GM12878 (cell line): Measurements from ENCODE around the gene SPHKAP. TPM values are rescaled to one million over a fixed set of nuclear protein-coding genes. Genes with fewer than 3 reads are reported as not detected.

Source experiments
- ATAC-seq: fragments of 200-7000 bp; cut with Tn5 transposase; 3 replicates; pipeline ENCODE4 v1.9.1; 2020; ENCODE audit warnings: mild to moderate bottlenecking, moderate library complexity
- BruUV-seq: library from RNA; stranded (reverse); fragments of 400-500 nt; replicated peaks from 2 replicates; lab custom pipeline; 2021; lab: Mats Ljungman, UMichigan
- CTCF ChIA-PET: fragments of 300-600 bp; sonication (Branson Sonifier 250); formaldehyde crosslinking; extraction: SDS; loops from one replicate; lab custom pipeline; 2021; ENCODE audit warnings: inconsistent platforms; lab: Yijun Ruan, JAX
- POLR2A ChIA-PET: fragments of 350-600 bp; formaldehyde crosslinking; extraction: SDS; loops from one replicate; lab custom pipeline; 2021; ENCODE audit warnings: inconsistent platforms; lab: Charles Lee
- RAD21 ChIA-PET: fragments of 300-600 bp; sonication (Branson Sonifier 250); formaldehyde crosslinking; loops from one replicate; lab custom pipeline; 2023; ENCODE audit warnings: antibody characterized with exemption; ENCODE audit not compliant: unreplicated experiment; lab: Charles Lee
- SMC1A ChIA-PET: fragments of 300-600 bp; sonication (Branson Sonifier 250); formaldehyde crosslinking; loops from one replicate; lab custom pipeline; 2023; ENCODE audit not compliant: unreplicated experiment, uncharacterized antibody; lab: Charles Lee
- DNase-seq: peaks from one replicate; pipeline ENCODE4 v3.0.0-alpha.2; 2011; ENCODE audit warnings: low read depth, low spot score
- FAIRE-seq: peaks from 3 replicates; lab custom pipeline; 2011; peaks lifted over from hg19 to GRCh38; lab: Jason Lieb, UNC
- H2AFZ ChIP-seq: 2 replicates; pipeline ENCODE4 v1.6.0; 2011; ENCODE audit warnings: low read depth, low read length, control low read depth; ENCODE audit not compliant: control insufficient read depth
- H3K27ac ChIP-seq: 2 replicates; pipeline ENCODE4 v1.5.1; 2011; ENCODE audit warnings: control low read depth; ENCODE audit not compliant: control insufficient read depth, insufficient read depth
- H3K27me3 ChIP-seq, 2 experiments: replicated peaks in 1 of 2; 2 replicates each; pipeline versions ENCODE4 v1.6.0 to v1.6.1; 2011; ENCODE audit warnings: low read length in 1 of 2; ENCODE audit not compliant: control insufficient read depth in 2 of 2, insufficient read depth in 2 of 2
- H3K36me3 ChIP-seq, 2 experiments: 2 replicates each; pipeline ENCODE4 v1.5.1; 2011; ENCODE audit warnings: low read length in 1 of 2; ENCODE audit not compliant: control insufficient read depth in 2 of 2, insufficient read depth in 2 of 2
- H3K4me1 ChIP-seq: 2 replicates; pipeline ENCODE4 v1.6.1; 2011; ENCODE audit warnings: mild to moderate bottlenecking, low read length, moderate library complexity, mixed read lengths; ENCODE audit not compliant: control insufficient read depth, insufficient read depth
- H3K4me2 ChIP-seq: 2 replicates; pipeline ENCODE4 v1.6.0; 2011; ENCODE audit warnings: control low read depth; ENCODE audit not compliant: control insufficient read depth, insufficient read depth
- H3K4me3 ChIP-seq: fragments of 200-600 bp; sonication (generic); 2 replicates; pipeline ENCODE4 v1.5.1; 2016
- H3K79me2 ChIP-seq: 2 replicates; pipeline ENCODE4 v1.6.0; 2011; ENCODE audit warnings: low read length; ENCODE audit not compliant: control insufficient read depth, insufficient read depth
- H3K9ac ChIP-seq: 2 replicates; pipeline ENCODE4 v1.8.0; 2011; ENCODE audit warnings: low read length, control low read depth, mixed read lengths; ENCODE audit not compliant: control insufficient read depth, insufficient read depth
- H3K9me3 ChIP-seq: replicated peaks from 3 replicates; pipeline ENCODE4 v1.5.1; 2011; ENCODE audit warnings: mild to moderate bottlenecking, low read length; ENCODE audit not compliant: control insufficient read depth, insufficient read depth
- H4K20me1 ChIP-seq: 2 replicates; pipeline ENCODE4 v1.6.0; 2011; ENCODE audit not compliant: control insufficient read depth, insufficient read depth
- ASH2L ChIP-seq: fragments of 300-600, 200-600 bp; sonication (generic); IDR thresholded peaks from 2 replicates; pipeline ENCODE4 v1.6.1; 2017; ENCODE audit warnings: low read depth, mild to moderate bottlenecking, borderline replicate concordance
- BCL3 ChIP-seq: IDR thresholded peaks from 2 replicates; pipeline ENCODE4 v1.6.1; 2011; ENCODE audit warnings: borderline replicate concordance, low read depth, mild to moderate bottlenecking, moderate library complexity, low read length; ENCODE audit not compliant: insufficient read depth, poor library complexity, severe bottlenecking
- BMI1 ChIP-seq: fragments of 450-650 bp; IDR thresholded peaks from 2 replicates; pipeline ENCODE4 v1.6.1; 2016; ENCODE audit warnings: mild to moderate bottlenecking, moderate library complexity, borderline replicate concordance
- CTCF ChIP-seq, 3 experiments: IDR thresholded peaks in 2 of 3; conservative IDR thresholded peaks in 1 of 3; 2 replicates each; pipeline ENCODE4 v1.5.1; 2011; ENCODE audit warnings: low read depth in 3 of 3, low read length in 3 of 3, mild to moderate bottlenecking in 3 of 3, control low read depth in 2 of 3, moderate library complexity in 2 of 3, inconsistent platforms in 1 of 3, mixed read lengths in 1 of 3; ENCODE audit not compliant: control insufficient read depth in 2 of 3, insufficient read depth in 1 of 3; ENCODE audit errors: extremely low read depth in 1 of 3
- IRF5 ChIP-seq: fragments of 450-650 bp; IDR thresholded peaks from 2 replicates; pipeline ENCODE4 v1.6.1; 2017; ENCODE audit warnings: borderline replicate concordance
- PBX3 ChIP-seq: IDR thresholded peaks from 2 replicates; pipeline ENCODE4 v1.6.1; 2011; ENCODE audit warnings: mild to moderate bottlenecking, low read depth, low read length, moderate library complexity; ENCODE audit not compliant: insufficient replicate concordance
- PKNOX1 ChIP-seq: fragments of 450-650 bp; IDR thresholded peaks from 2 replicates; pipeline ENCODE4 v1.6.1; 2016; ENCODE audit warnings: mild to moderate bottlenecking
- RAD21 ChIP-seq: IDR thresholded peaks from 2 replicates; pipeline ENCODE4 v1.6.1; 2011; ENCODE audit warnings: mild to moderate bottlenecking, low read depth, low read length, moderate library complexity; ENCODE audit not compliant: insufficient read depth
- SMC3 ChIP-seq: IDR thresholded peaks from 2 replicates; pipeline ENCODE4 v1.6.1; 2011; ENCODE audit warnings: low read length, improper control_type of control experiment, borderline replicate concordance
- YY1 ChIP-seq: IDR thresholded peaks from 2 replicates; pipeline ENCODE4 v1.6.1; 2011; ENCODE audit warnings: low read depth, mild to moderate bottlenecking, low read length
- WGBS: methylation state at CpG from one replicate; pipeline ENCODE4 v1.1.6; 2016; ENCODE audit warnings: low lambda C conversion rate; ENCODE audit not compliant: insufficient replicate concordance, insufficient coverage; ENCODE audit errors: missing lambda C conversion rate; 5-methylcytosine and 5-hydroxymethylcytosine counted together
- in situ Hi-C: fragments of 300-500 bp; cut with MboI; formaldehyde crosslinking; loops from 9 replicates; pipeline ENCODE4 v1.14.3; 2018; ENCODE audit warnings: mixed read lengths
- intact Hi-C: fragments of 100-400 bp; cut with micrococcal nuclease; formaldehyde crosslinking; loops from one replicate; pipeline ENCODE4 v1.14.2; 2022; ENCODE audit not compliant: unreplicated experiment
- polyA plus RNA-seq, 11 experiments: library from polyadenylated mRNA; depleted of rRNA in 4 of 11; unstranded in 6 of 11; stranded (reverse) in 5 of 11; fragments of >200 nt; fragmentation: Nextera tagmentation in 4 of 11; fragmentation: Illumina TruSeq in 1 of 11; extraction: Ambion mirVana in 4 of 11; extraction: Trizol in 1 of 11; gene quantifications; 1 replicate in 1 of 11; 2 replicates in 10 of 11; pipeline versions ENCODE4 v1.2.1 to v1.2.3, GENCODE V29; 2011 to 2016; ENCODE audit warnings: inconsistent platforms in 2 of 11, missing spikeins in 2 of 11, low read depth in 1 of 11
- total RNA-seq, 4 experiments: library from RNA; depleted of rRNA in 3 of 4; stranded (reverse); fragments of >200 nt in 3 of 4; fragmentation: Illumina TruSeq in 1 of 4; extraction: Trizol in 1 of 4; gene quantifications; 2 replicates each; pipeline versions ENCODE4 v1.2.1 to v1.2.3, GENCODE V29; 2013 to 2021

The SPHKAP gene
- total and polyA plus RNA-seq, 10 of the 15 experiments (the other 5 are each of a cell fraction or from before 2014, with no cell fraction given) = 0.03 TPM; not detected in 9

- TF ChIP-seq BCL3 (no peak), ASH2L (no peak)
These were observed 239.5 kb downstream of the SPHKAP start (continued) for GRCh38 chr2:227942021-227942420.

GRCh38 chr2:227939271-227940027 is 242.0 kb downstream of the SPHKAP start:
- no peaks in the 10 kb centered on the region for H3K4me1 ChIP-seq
- in situ Hi-C loops (loop anchor here (25.0 kb wide), 1 partner anchor 723 kb away; no protein-coding TSS in a partner anchor), intact Hi-C loops (loop anchor here (5.0 kb wide), 2 partner anchors 98 to 718 kb away; no protein-coding TSS in a partner anchor)
- no peak for TF ChIP-seq BMI1
- TF ChIP-seq YY1 = 0 out of 2 replicates have a peak, but pooled peaks have one; percentile 24
- peak; percentile 56 for TF ChIP-seq RAD21
- peak; percentile 56 to 64 (median 62) for TF ChIP-seq CTCF (IDR thresholded peaks at IDR 0.05 in 2 of 3, conservative IDR thresholded peaks at IDR 0.05 in 1 of 3; ENCODE audit: control insufficient read depth in 2 of 3, extremely low read depth in 1 of 3, insufficient read depth in 1 of 3, low read depth in 3 of 3, low read length in 3 of 3)
- TF ChIP-seq PBX3 = no peak
- TF ChIP-seq PKNOX1 = peak; percentile 73
- TF ChIP-seq SMC3 = peak; percentile 44
- TF ChIP-seq IRF5 = no peak
- ChIA-PET POLR2A (interaction anchor here (0.7 kb wide), 1 partner anchor 281 kb away, joined by 3 read pairs; no protein-coding TSS in a partner anchor), CTCF (interaction anchor here (0.6 to 2.3 kb wide), 8 partner anchors 13 to 1647 kb away, joined by 3 to 14 read pairs (median 3); no protein-coding TSS in a partner anchor), SMC1A (interaction anchor here (1.0 to 1.4 kb wide), 3 partner anchors 8 to 724 kb away, joined by 3 to 4 read pairs (median 3); no protein-coding TSS in a partner anchor), RAD21 (no interaction called here)
- no peaks in the 10 kb centered on the region for H3K9me3 ChIP-seq
- no peak overlapping the region for H3K4me3 ChIP-seq
- no peak overlapping the region for H3K27ac ChIP-seq
- no peak overlapping the region for H3K9ac ChIP-seq
- peak; percentile 90 for ATAC-seq
- no peaks in the 10 kb centered on the region; a peak in 1 of 4 replicates for H3K27me3 ChIP-seq
- 14% methylated on average over 11 of the region's 11 CpGs for WGBS
- peak; percentile 41 for FAIRE-seq
- H3K36me3 ChIP-seq = no peaks in the 10 kb centered on the region
- H3K4me2 ChIP-seq = no peak overlapping the region
- BruUV-seq = no TSS peak
- H4K20me1 ChIP-seq = no peaks in the 10 kb centered on the region
- DNase-seq = no peak
- no peak overlapping the region for H2AFZ ChIP-seq
- H3K79me2 ChIP-seq = no peaks in the 10 kb centered on the region
